Measurements from ENCODE around the gene MAP7D1. TPM values are rescaled to one million over a fixed set of nuclear protein-coding genes. Genes with fewer than 3 reads are reported as not detected.

Gene MAP7D1
- total and polyA plus RNA-seq, 2 of the 13 experiments (the other 11 are each of a cell fraction or from before 2014, with no cell fraction given), result 5.6 to 7.2 TPM

GRCh38 chr1:36199934-36200741 lies 44.2 kb downstream of the MAP7D1 start:
- H3K27me3 ChIP-seq (ENCODE audit: control insufficient read depth in 1 of 2, insufficient read depth in 2 of 2, low read length in 2 of 2), result no peaks in the 10 kb centered on the region
- no peak for TF ChIP-seq ZC3H13 (CRISPR knock-in tag; IDR thresholded peaks at IDR 0.05)
- peak; percentile 48; the same call in 1 of the 2 replicates for TF ChIP-seq ELF1 (CRISPR knock-in tag; IDR thresholded peaks at IDR 0.05)
- peak; percentile 35; the same call in 1 of the 2 replicates for TF ChIP-seq ZMYM3 (CRISPR knock-in tag; IDR thresholded peaks at IDR 0.05)
- no peak for TF ChIP-seq KMT2B (CRISPR knock-in tag; IDR thresholded peaks at IDR 0.05)
- TF ChIP-seq ZBTB44 (CRISPR knock-in tag; IDR thresholded peaks at IDR 0.05), result no peak
- no peak for TF ChIP-seq ZNF639 (CRISPR knock-in tag; conservative IDR thresholded peaks at IDR 0.05)
- TF ChIP-seq NCOA1 (CRISPR knock-in tag; IDR thresholded peaks at IDR 0.05), result no peak
- no peak for TF ChIP-seq ZBTB46 (CRISPR knock-in tag; IDR thresholded peaks at IDR 0.05; ENCODE audit: borderline replicate concordance)
- TF ChIP-seq ZNF564 (CRISPR knock-in tag; IDR thresholded peaks at IDR 0.05), result no peak
- peak; percentile 26; the same call in 1 of the 2 replicates for TF ChIP-seq CEBPB (IDR thresholded peaks at IDR 0.05; ENCODE audit: borderline replicate concordance, low read depth, low read length)
- no peak for TF ChIP-seq HMG20B (CRISPR knock-in tag; conservative IDR thresholded peaks at IDR 0.05)
- no peak for TF ChIP-seq ZNF570 (CRISPR knock-in tag; IDR thresholded peaks at IDR 0.05; ENCODE audit: borderline replicate concordance)
- no peak for TF ChIP-seq GABPA (IDR thresholded peaks at IDR 0.05; ENCODE audit: low read depth, low read length)
- TF ChIP-seq GABPA (CRISPR knock-in tag; IDR thresholded peaks at IDR 0.05; ENCODE audit: low read depth), result 0 out of 2 replicates have a peak, but pooled peaks have one; percentile 27
- no peak for TF ChIP-seq ZNF766 (CRISPR knock-in tag; IDR thresholded peaks at IDR 0.05; ENCODE audit: borderline replicate concordance)
- TF ChIP-seq FLYWCH1 (CRISPR knock-in tag; IDR thresholded peaks at IDR 0.05), result no peak
- peak; percentile 11; the same call in 1 of the 2 replicates for TF ChIP-seq KDM1A (CRISPR knock-in tag; IDR thresholded peaks at IDR 0.05)
- no peak for TF ChIP-seq ZSCAN25 (CRISPR knock-in tag; IDR thresholded peaks at IDR 0.05)
- intact Hi-C loops (cut with micrococcal nuclease; ENCODE audit: unreplicated experiment) (no loop called here), in situ Hi-C loops (cut with HindIII; ENCODE audit: extremely low pct_ligation_motif_present, low pct_unique_long_range_greater_than_20kb) (no loop called here)
- POLR2A ChIA-PET, result interaction anchor here (1.7 kb wide), 1 partner anchor 24 kb away, joined by 11 read pairs; the partner anchor contains the start of gene THRAP3
- H3K79me2 ChIP-seq (ENCODE audit: insufficient read depth, low read length), result no peaks in the 10 kb centered on the region
- H4K20me1 ChIP-seq (ENCODE audit: insufficient read depth, low read length), result no peaks in the 10 kb centered on the region
- CTCF ChIA-PET (ENCODE audit: low intra/inter-chr PET ratio, low total read pairs), result no interaction called here
- no peak overlapping the region for H3K27ac ChIP-seq (ENCODE audit: extremely low read length, insufficient read depth, low read length)
- ATAC-seq, result peak; percentile 42
- no peaks in the 10 kb centered on the region for H3K9me3 ChIP-seq (ENCODE audit: low read length)
- peaks cover 36% of the 10 kb centered on the region for H3K4me1 ChIP-seq (ENCODE audit: insufficient read depth, low read length)
- H3K36me3 ChIP-seq (replicated peaks in 1 of 2; ENCODE audit: control insufficient read depth in 1 of 2, insufficient read depth in 2 of 2, low read length in 2 of 2), result no peaks in the 10 kb centered on the region
- no peak overlapping the region for H3K4me3 ChIP-seq (replicated peaks in 1 of 3; ENCODE audit: insufficient read depth in 1 of 3, low read depth in 2 of 3, low read length in 3 of 3)
- no peak overlapping the region for H3K9ac ChIP-seq (ENCODE audit: insufficient read depth, low read depth, low read length)
- no peak for DNase-seq (ENCODE audit: low spot score)
- WGBS (ENCODE audit: low lambda C conversion rate), result 25% methylated on average over 13 of the region's 13 CpGs
- FAIRE-seq, result no peak
- BruUV-seq (replicated peaks), result no TSS peak
- peak overlapping the region; percentile 48 for H3K4me2 ChIP-seq (ENCODE audit: low read depth, low read length)
- no peak overlapping the region for H2AFZ ChIP-seq (ENCODE audit: low read length)
